Lung (tissue), 16 donors: Measurements from ENCODE around the gene TFF2. TPM values are rescaled to one million over a fixed set of nuclear protein-coding genes. Genes with fewer than 3 reads are reported as not detected.

Source experiments
- ATAC-seq: fragments of 200-7000 bp; cut with Tn5 transposase; one replicate; pipeline ENCODE4 v1.9.1; 2020; ENCODE audit warnings: moderate number of reproducible peaks; ENCODE audit not compliant: insufficient read depth, low FRiP score
- DNase-seq, 3 donors: peaks; one replicate each; pipeline ENCODE4 v3.0.0-alpha.2; 2013 to 2017
- H3K27ac ChIP-seq, 2 donors: one replicate each; pipeline ENCODE4 v1.5.1; 2013; ENCODE audit warnings: mild to moderate bottlenecking in 2 of 2, moderate library complexity in 2 of 2, control low read depth in 1 of 2, inconsistent platforms in 1 of 2, low read depth in 1 of 2, low read length in 1 of 2
- H3K27me3 ChIP-seq, 3 donors: one replicate each; pipeline ENCODE4 v1.5.1; 2013; ENCODE audit warnings: low read length in 2 of 3; ENCODE audit not compliant: control insufficient read depth in 3 of 3, insufficient read depth in 3 of 3
- H3K36me3 ChIP-seq, 4 donors: one replicate each; pipeline ENCODE4 v1.5.1; 2013; ENCODE audit warnings: low read length in 4 of 4, mild to moderate bottlenecking in 1 of 4, moderate library complexity in 1 of 4; ENCODE audit not compliant: control insufficient read depth in 4 of 4, insufficient read depth in 4 of 4
- H3K4me1 ChIP-seq, 5 donors: one replicate each; pipeline ENCODE4 v1.5.1; 2013; ENCODE audit warnings: low read length in 5 of 5, mild to moderate bottlenecking in 2 of 5, moderate library complexity in 1 of 5; ENCODE audit not compliant: control insufficient read depth in 5 of 5, insufficient read depth in 5 of 5
- H3K4me3 ChIP-seq: one replicate; pipeline ENCODE4 v1.5.1; 2013; ENCODE audit warnings: mild to moderate bottlenecking, control low read depth, moderate library complexity
- H3K9ac ChIP-seq, 2 donors: one replicate each; pipeline ENCODE4 v1.5.1; 2013; ENCODE audit warnings: low read length in 2 of 2, control low read depth in 1 of 2; ENCODE audit not compliant: insufficient read depth in 1 of 2
- H3K9me3 ChIP-seq, 4 donors: one replicate each; pipeline ENCODE4 v1.5.1; 2013; ENCODE audit warnings: low read length in 3 of 4, mild to moderate bottlenecking in 1 of 4, moderate library complexity in 1 of 4; ENCODE audit not compliant: control insufficient read depth in 4 of 4, insufficient read depth in 3 of 4
- CTCF ChIP-seq: IDR thresholded peaks from 2 replicates; pipeline ENCODE4 v1.5.1; 2012; ENCODE audit warnings: mild to moderate bottlenecking; ENCODE audit errors: control extremely low read depth, extremely low read depth
- WGBS, 2 donors: extraction: QIAGEN DNeasy Blood & Tissue Kit; methylation state at CpG; one replicate each; pipeline ENCODE4 v1.1.7; 2013; 5-methylcytosine and 5-hydroxymethylcytosine counted together
- long read RNA-seq, 5 donors: transcript quantifications; one replicate each; lab custom pipeline, GENCODE V29; 2026
- polyA plus RNA-seq, 2 donors: library from polyadenylated mRNA; stranded (reverse); fragments of 200-250 nt; gene quantifications; one replicate each; pipeline ENCODE4 v1.2.1, GENCODE V29; 2013
- total RNA-seq, 2 donors: library from RNA; depleted of rRNA in 1 of 2; stranded (reverse); fragments of >200 nt in 1 of 2; gene quantifications; one replicate each; pipeline ENCODE4 v1.2.1, GENCODE V29; 2014 to 2021
- donor health status: control.
- donor health status: control.
- donor health status: Bipolar disorder and iron deficiency.
- donor health status: healthy.
- donor health status: DM: yes; HTN: yes; CAD: no.

The TFF2 gene
- total RNA-seq (not detected), polyA plus RNA-seq (not detected)
- long read RNA-seq, donor 1, result 0 reads
- long read RNA-seq, donor 2, result 0 reads
- long read RNA-seq, donor 3, result 0 reads
- long read RNA-seq, donor 4, result 0 reads
- long read RNA-seq, donor 5, result 0 reads

- no peak for DNase-seq
- WGBS, 2 donors, result 76 to 87% methylated on average over 13 of the region's 13 CpGs
- no peak for ATAC-seq
- Histone ChIP-seq H3K9me3 (peaks cover 0 to 3% (median 0%) of the 10 kb centered on the region in 4 donors), H3K27me3 (peaks cover 0 to 3% (median 0%) of the 10 kb centered on the region in 3 donors), H3K36me3 (no peaks in the 10 kb centered on the region), H3K27ac (no peak within 1 kb of the TSS), H3K4me1 (no peaks in the 10 kb centered on the region), H3K9ac (no peak within 1 kb of the TSS), H3K4me3 (no peak within 1 kb of the TSS)
- no peak for TF ChIP-seq CTCF
Observed at GRCh38 chr21:42350927-42351426, at the start of gene TFF2. TSS of gene TFF2 (minus strand) at chr21:42350994. CDS start at chr21:42350957, 37 bp downstream.

- Histone ChIP-seq H3K4me3 (no peak overlapping the region), H3K9me3 (peaks cover 0 to 3% (median 0%) of the 10 kb centered on the region in 4 donors), H3K4me1 (peaks cover 0 to 3% (median 0%) of the 10 kb centered on the region in 5 donors), H3K36me3 (no peaks in the 10 kb centered on the region), H3K27me3 (no peaks in the 10 kb centered on the region), H3K9ac (no peak overlapping the region), H3K27ac (no peak overlapping the region)
- no peak for ATAC-seq
- WGBS, 2 donors, result 73 to 83% methylated on average over 4 of the region's 4 CpGs
- no peak for TF ChIP-seq CTCF
- no peak for DNase-seq
Observed at GRCh38 chr21:42400525-42400924, 49.7 kb upstream of the TFF2 start.

GRCh38 chr21:42398436-42399028, 47.7 kb upstream of the TFF2 start:
- no peak overlapping the region for H3K9ac ChIP-seq
- no peak for ATAC-seq
- DNase-seq, result no peak
- peaks cover 0 to 3% (median 0%) of the 10 kb centered on the region in 4 donors for H3K9me3 ChIP-seq
- no peak overlapping the region for H3K4me3 ChIP-seq
- H3K36me3 ChIP-seq, result no peaks in the 10 kb centered on the region
- WGBS, 2 donors, result 78 to 86% methylated on average over 12 of the region's 12 CpGs
- no peak overlapping the region for H3K27ac ChIP-seq
- no peaks in the 10 kb centered on the region for H3K27me3 ChIP-seq
- no peak for TF ChIP-seq CTCF
- H3K4me1 ChIP-seq, result peaks cover 0 to 7% (median 0%) of the 10 kb centered on the region in 5 donors
